GM18868 (cell line): ENCODE data around the gene NR5A2.
"Not testable (repeated sequence)": the region's sequence is repeated elsewhere in the genome, so short reads cannot be mapped to it uniquely, and the experiment has no call there.

ENCODE experiments used
- ATAC-seq: cut with Tn5 transposase; IDR thresholded peaks from one replicate; pipeline ENCODE4 v1.9.1; 2021; ENCODE audit warnings: mild to moderate bottlenecking, moderate library complexity; ENCODE audit not compliant: unreplicated experiment

Gene NR5A2

DNA sequence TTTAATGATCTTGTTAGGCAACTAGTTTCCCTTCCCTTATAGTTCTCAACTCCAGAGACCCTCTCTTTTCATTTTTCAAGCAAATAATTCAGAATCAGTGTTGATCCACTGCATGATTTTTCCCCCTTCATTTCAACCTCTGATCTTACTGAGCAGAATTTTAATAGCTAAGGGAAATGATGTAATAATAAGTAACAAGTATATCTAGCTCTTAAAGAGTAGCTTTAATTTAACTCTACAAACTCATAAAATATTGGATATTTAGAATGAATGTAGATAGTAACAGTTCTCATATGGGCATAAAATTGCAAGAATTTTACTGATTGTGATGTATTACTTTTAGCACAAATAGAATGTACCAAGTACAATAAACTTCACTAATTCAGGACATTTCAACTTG, 130.2 kb downstream of the NR5A2 start:
- ATAC-seq: no peak

DNA sequence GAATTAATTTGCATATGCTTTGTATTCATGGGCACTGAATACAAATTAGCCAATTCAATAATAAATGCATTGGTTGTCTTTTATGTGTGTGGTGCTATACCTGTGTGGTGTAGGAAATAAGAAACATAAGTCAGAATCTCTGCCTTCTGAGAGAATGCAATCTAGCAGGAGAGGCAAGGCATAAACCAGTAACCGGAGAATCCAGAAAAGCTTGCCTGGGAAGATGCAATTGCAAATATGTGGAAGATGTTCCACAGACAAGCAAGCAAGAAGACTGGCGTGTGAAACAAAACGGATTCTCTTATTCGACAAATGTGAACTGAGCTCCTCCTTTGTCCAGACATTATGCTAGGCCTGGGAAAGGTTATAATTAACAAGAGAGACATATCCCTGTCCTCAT, 134.3 kb downstream of the NR5A2 start:
- no peak for ATAC-seq

DNA sequence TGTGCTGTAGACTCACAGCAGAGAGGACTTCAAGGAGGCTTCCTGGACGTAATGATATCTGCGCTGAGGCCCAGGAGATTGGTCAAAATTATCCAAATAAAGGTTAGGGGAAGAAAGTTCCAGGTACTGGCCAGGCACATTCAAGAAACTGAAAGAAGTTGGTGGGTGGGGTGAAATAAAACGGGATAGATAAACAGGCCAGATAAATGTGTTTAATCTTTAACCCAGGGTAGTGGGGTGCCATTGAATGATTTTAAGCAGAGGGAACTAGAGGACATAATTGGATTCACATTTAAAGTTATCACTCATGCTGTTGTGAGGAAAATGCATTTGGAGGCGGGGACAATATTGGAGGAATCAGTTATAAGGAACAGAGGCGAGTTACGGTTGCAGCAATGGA, 134.7 kb downstream of the NR5A2 start:
- ATAC-seq: no peak

DNA sequence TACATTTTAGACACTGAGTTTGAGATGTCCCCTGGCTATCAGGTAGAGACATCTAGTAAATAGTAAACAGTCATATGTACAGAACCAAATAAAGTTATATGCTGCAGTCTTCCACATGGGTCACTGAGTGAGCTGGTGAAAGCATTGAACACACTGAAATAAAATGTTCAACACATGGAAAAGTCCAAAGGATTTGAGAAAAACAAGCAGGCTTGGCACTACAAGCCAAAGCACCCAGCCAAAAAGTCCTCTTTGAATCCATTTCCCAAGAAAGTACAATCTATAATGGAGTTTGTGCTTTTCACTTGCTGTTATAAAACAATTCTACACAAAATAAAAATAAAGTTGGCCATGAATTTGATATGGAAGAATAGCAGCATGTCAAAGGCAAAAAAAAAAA, 135.4 kb downstream of the NR5A2 start:
- ATAC-seq: no peak

DNA sequence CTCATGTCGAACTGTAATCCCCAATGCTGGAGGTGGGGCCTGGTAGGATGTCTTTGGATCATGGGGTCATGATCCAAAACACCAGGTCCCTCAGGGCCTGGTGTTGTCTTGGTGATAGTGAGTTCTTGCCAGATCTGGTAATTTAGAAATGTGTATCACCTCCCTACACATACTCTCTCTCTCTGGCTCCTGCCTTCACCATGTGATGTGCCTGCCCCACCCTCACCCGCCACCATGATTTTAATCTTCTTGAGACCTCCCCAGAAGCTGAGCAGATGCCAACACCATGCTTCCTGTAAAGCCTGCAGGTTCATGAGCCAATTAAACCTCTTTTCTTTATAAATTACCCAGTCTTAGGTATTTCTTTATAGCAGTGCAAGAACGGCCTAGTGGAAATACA, 136.4 kb downstream of the NR5A2 start:
- no peak for ATAC-seq

DNA sequence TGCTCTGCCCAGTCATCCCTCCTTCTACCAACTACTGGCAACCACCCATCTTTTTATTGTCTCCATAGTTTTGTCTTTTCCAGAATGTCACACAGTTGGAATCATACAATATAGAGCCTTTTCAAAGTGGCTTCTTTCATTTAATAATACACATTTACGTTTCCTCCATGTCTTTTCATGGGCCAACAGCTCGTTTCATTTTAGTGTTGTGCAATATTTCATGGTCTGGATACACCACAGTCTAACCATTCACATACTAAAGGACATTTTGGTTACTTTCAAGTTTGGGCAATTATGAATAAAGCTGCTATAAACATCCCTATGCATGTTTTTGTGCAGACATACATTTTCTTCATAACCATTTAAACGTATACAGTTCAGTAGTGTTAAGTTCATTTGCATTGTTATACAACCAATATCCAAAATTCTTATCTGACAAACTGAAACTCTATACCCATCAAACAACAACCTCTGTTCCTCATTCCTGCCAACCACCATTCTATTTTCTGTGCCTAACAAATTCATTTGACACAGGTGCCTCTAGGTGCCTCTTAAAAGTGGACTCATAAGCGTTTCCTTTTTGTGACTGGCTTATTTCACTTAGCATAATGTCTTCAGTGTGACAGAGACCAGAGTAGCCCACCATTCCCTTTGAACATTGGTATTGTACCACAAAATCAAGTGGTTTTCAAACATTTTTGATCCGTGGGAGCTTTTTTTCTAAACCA, 138.1 kb downstream of the NR5A2 start:
- ATAC-seq: no peak

DNA sequence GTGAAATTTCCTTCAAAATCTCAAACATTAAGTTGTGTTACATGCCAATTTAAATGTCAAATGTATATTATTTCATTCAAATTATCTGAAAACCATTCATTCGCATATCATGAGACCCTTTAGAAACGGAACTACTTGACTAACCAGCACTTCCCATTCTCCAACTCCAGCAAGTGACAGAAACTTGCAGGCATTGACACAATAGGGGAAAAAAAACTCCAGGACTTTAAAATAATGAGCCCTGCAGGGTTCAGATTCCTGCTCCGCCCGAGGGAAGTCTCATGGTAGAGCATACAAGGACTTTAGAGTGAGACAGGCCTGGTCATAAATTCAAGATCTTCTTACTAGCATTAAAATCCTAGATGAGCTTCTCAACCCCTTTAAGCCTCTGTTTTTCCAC, 138.9 kb downstream of the NR5A2 start:
- no peak for ATAC-seq

DNA sequence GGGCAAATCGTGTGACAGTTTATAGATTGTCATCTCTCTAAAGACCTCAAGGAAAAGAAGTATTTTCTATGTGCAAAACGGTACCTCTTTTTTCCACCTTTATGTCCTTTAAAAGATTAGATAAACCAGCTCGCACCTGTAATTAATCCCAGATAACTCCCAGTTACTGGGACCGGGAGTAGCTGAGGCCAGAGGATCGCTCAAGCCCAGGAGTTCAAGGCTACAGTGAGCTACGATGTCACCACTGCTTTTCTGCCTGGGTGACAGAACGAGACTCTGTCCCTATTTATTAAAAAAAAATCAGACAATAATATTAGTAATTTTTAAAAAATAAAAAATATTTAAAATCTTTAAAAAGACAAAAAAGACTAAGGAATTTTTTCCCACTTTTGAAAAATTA, 141.4 kb downstream of the NR5A2 start:
- ATAC-seq: no peak

DNA sequence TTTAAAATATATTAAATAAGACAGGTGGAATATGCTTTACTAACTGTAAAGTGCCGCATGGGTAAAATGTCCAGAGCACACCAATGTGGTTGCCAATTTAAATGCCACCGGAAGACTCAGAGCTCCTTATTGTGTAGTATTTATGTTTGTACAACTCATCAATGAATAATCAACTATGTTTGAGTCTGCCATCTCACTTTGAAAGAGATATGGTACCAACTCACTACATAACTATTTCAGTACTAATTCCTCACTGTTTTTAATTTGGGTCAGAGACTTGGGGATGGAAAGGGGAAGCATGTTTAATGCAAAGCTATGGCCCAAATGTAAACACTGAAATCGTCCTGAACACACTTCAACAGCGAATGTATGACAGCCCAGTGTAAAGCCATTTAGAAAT, 144.8 kb downstream of the NR5A2 start:
- ATAC-seq: no peak

DNA sequence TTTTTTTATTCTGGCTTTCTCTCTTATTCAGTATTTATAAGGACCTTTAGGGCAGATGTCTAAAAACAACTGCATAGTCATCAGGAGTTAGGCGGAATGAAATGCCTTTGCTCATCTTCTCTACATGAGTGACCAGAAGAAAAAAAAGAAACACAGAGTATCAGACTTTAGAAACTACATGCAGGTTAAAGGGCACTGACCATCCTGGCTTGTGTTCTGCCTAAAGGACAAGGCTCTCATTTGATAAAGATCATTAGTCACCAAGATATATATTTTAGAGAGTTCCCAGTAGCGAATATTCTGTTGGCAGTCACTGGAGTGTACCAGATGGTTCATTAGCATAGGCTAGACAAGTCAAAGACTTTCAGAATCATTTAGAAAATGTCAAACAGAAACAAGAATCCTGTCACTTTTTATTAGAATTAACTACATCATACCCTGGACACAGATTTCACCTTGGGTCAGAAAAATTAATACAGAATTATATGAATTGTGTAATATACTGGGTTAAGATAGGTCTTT, 145.6 kb downstream of the NR5A2 start:
- no peak for ATAC-seq

DNA sequence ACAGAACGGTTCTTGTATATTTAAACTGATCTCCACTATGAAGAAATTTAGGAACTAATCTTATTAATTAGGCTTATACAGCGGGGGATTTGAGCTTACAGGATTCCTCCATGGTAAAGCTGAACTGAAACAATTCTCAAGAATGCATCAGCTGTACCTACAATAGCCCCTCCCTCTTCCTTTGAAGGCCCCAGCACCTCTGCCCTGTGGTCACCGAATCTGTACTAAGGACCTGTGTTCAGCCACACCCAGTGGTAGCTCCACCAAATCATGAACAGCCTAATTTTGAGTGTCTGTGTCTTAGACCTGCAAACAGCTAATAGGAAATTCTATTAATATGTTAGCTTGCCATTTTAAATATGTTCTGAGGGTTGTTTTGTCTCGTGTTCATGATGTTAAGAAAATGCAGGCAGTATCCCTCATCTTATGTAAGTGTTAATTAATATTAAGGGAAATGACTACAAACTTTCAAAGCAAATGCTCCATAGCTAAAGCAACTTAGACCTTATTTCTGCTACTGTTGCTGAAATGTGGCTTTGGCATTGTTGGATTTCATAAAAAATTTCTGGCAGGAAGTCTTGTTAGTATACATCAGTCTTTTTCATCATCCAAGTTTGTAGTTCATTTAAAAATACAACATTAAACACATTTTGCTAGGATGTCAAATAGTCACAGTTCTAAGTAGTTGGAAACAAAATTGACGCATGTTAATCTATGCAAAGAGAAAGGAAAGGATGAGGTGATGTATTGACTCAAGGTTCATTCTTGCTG, 147.2 kb downstream of the NR5A2 start:
- no peak for ATAC-seq

DNA sequence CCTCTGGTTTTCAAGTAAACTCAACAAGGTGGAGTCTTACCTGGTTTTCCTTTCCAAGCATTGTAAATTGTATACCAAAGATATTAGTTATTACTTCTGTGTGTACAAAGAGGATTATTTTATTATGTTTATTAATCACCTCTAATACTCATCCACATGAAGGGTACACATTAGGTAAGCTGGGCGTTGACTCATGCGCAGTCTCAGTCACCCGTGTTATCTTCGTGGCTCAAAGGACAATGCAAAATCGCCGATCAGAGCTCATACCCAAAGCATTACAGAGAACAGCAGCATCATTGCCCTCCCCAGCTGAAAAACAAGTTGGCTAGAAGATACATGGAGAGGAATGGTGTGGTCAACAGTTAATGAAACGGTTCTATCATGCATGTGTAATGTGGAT, 148.7 kb downstream of the NR5A2 start:
- ATAC-seq: no peak

DNA sequence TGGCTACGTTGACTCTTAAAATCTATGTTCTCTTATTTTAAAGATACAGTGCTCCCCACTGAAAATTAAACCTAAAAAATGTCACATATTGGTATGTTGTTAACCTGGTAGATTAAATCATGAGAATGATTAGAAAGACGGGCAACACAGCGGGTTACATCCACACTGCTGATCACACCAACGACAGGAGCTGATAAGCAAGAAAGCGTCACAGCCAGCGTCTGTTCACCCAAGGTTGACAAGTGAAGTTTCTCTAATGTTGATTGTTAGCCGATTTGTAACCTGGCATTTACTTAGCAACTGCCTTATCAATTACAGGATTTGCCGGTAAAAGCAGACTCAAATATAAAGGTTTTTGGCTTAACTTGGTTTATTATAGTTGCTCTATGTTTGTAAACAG, 149.3 kb downstream of the NR5A2 start:
- ATAC-seq: no peak

DNA sequence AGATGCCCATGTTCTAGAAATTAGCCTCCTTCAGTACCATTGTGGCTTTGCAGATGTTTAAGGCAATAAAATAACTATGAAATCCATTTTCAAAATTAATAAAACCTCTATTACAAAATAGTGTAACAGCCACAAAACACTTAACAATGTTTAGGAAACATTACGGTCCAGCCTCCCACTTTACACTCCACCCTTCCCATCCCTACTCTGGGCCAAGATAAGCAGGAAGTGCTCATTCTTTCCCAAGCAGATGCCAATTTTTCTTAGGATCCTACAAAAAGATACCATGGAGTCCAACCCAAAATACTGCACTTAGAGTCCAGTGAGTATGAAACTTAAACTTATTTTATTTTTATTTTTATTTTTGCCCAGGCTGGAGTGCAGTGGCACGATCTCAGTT, 150.8 kb downstream of the NR5A2 start:
- no peak for ATAC-seq

DNA sequence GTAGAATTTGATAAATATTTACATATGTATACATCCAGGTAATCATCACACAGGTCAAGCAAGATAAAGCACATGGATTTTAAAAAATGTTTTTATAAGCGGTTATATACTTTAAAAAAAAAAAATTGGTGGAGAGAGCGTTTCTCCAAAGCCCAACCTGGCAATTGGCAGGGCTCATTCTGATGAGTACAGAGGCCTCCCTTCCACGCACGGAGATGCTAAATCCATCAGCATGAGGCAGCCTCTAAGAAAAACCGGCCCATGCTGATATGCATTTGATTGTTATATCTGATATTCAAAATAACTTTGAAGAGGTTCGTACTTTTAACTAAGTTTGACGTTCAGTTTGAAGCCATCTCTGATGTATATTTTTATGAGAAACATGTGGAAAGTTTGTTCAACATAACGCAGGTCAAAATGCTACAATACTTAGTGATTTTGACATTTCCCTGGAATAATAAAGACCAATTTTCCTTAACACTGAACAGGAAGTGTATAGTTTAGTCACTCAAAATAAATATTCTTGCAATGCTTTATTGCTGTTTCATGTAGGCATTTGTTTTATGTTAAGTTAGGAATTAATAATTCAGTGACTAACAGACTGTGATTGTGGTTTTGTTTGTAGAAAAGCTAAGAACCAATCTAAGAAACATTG, 151.7 kb downstream of the NR5A2 start:
- ATAC-seq: no peak

DNA sequence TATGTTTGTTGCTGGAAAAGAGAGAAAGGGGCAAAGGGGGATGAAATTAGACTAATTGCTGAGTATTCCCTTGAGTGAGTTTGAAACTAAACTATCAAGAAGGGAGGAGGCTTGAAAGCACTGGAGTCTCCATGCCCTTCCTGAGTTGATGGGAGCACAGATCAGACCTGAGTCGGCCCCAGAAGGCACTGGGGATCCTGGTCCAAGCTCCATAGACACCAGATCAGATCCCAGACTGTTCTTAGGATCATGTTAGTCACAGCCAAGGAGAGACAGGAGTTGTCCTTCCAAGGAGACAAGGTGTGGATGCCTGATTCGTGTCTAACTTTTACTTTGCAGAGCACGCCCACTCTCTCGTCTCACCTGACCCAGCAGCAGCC, 152.3 kb downstream of the NR5A2 start:
- no peak for ATAC-seq

DNA sequence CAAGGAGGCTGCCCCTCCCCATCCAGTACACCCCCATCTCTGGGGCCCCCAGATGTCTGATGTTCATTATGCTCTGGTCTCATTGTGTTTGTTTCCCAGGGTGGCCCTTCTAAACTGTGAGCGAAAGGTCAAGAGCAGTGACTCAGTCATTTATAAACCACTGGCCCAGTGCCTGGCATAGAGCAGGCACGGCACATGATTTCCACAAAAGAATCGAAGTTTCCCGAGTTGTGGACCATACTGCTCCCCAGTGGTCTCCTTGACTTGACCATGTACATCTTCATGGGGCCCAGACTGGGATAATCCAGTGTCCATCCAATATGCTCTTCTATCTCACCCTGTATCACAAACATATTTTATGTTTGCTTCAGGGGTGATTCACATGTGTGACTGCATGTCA, 153.3 kb downstream of the NR5A2 start:
- ATAC-seq: no peak

DNA sequence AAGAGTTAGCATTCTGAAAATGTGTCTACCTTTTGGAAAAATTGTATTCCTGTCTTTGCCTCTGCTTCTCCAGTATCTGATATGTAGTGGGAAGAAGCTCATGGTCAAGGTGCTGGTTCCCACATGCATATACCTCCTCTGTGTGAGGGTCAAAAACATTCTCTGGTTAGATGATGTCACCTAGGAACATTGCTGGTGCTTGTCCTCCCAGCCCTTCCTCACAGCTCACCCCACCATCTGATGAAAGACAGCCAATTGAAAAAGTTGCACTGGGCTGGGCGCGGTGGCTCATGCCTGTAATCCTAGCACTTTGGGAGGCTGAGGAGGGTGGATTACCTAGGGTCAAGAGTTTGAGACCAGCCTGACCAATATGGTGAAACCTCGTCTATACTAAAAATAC, 154.4 kb downstream of the NR5A2 start:
- ATAC-seq: no peak

DNA sequence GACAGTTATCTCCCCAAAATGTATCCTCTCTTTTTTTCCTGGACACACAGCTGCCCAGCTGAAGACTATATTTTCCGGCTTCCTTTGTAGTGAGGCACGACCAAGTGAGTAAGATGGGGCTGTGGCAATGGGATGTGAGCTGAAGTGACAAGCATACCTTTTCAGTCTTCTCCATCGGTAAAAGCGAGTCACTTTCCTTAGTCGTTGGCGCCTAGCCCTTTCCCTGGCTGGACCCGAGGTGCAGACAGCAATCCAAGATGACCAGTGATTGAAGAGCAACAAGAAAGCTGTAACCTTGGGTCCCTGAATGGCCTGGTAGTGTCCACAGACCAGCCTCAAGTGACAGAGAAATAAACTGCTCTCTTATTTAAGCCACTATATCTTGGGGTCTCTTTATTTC, 155.2 kb downstream of the NR5A2 start:
- ATAC-seq: no peak

DNA sequence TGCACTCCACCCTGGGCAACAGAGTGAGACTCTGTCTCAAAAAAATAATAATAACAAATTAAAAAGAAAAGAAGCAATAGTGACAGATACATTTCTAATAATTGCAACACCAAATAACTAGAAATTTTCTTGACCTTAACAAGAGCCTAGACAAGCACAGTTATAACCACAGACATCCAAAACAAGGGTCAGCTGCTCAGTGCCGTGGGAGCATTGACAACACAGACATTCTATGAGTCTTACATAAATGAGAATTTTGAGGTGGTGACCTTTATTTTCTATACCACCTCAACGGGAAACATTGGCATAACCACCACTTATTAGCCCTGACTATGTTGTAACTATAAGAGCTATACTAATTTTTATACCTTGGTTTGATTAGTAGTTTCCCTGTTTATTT, 156.1 kb downstream of the NR5A2 start:
- no peak for ATAC-seq

DNA sequence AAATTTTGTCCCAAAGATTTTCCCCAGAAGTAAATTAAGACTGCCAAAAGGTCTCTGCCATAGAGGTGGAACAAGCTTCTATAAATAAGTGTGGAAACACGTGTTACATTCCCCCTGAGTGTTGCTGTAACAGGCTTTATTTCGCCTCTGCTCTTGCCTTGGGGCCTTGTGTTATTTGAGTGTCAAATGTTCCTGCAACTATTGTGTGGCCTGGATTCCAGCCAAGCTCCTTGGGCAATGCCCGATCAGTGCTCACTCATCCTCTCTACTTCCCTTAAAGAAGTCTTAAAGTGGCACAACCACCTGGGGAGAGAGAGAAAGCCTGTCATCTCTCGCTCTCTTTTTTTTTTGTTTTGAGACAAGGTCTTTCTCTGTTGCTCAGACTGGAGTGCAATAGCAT, 156.7 kb downstream of the NR5A2 start:
- ATAC-seq: no peak

DNA sequence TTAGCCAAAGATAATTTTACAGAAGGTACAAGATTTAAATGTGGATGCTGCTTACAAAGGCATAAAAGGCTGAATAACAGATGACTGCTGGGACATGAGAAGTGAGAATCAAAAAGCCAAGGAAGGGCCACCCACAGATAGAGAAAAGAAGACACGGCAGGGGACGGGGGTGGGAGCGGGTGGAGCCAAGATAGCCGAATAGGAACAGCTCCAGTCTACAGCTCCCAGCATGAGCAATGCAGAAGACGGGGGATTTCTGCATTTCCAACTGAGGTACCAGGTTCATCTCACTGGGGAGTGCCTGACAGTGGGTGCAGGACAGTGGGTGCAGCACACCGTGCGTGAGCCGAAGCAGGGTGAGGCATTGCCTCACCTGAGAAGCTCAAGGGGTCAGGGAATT, 157.7 kb downstream of the NR5A2 start:
- not testable (repeated sequence) for ATAC-seq
